ENCODE results near the gene SFT2D1.

SFT2D1 gene

GRCh38 chr6:166301611-166302529 lies 40.5 kb downstream of the SFT2D1 start:
- WGBS (ENCODE audit: insufficient coverage) = 90% methylated on average over 12 of the region's 17 CpGs
- POLR2A ChIA-PET = no interaction called here

DNA sequence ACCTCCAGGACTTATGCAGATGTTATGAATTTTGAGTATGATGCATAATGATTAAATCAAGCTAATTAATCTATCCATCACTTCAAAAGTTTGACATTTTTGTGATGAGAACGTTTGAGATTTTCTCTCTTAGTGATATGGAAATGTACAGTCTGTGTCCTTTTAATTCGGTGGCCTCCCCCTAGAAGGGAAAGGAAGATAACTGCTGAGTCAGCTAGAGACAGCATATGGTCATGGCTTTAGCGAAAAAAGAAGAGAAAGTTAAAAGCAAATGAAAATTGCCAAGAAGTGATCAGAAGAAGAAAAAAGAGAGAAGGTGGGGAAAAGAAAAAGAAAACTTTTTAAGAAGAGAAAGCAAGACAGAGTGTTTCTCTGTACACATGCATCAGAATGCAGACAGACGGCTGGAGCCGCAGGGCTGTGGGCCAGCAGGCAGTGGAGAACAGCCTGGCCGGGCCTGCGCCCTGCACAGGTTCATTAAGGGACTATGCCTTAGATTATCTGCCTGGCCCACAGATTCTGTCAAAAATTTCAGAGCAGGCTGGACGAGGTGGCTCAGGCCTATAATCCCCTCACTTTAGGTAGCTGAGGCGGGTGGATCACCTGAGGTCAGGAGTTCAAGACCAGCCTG lies 41.9 kb downstream of the SFT2D1 start:
- Histone ChIP-seq H3K9me3 (ENCODE audit: control extremely low read depth in 1 of 5, control insufficient read depth in 4 of 5, insufficient read depth in 2 of 5, low read depth in 1 of 5, low read length in 4 of 5) (peaks cover 0 to 5% (median 2%) of the 10 kb centered on the region in 5 experiments), H3K4me3 (ENCODE audit: control insufficient read depth in 1 of 7, extremely low read depth in 1 of 7, insufficient read depth in 4 of 7, low read depth in 2 of 7, low read length in 6 of 7) (no peak overlapping the region), H3K36me3 (ENCODE audit: control insufficient read depth in 4 of 4, insufficient read depth in 4 of 4, low read length in 3 of 4) (no peaks in the 10 kb centered on the region), H3K4me1 (ENCODE audit: control extremely low read depth in 1 of 4, control insufficient read depth in 4 of 4, insufficient read depth in 4 of 4, low read length in 3 of 4) (no peaks in the 10 kb centered on the region), H3K27me3 (replicated peaks in 2 of 5; ENCODE audit: control insufficient read depth in 4 of 5, insufficient read depth in 5 of 5, low read length in 4 of 5) (peaks cover 0 to 13% (median 10%) of the 10 kb centered on the region in 5 experiments), H3K27ac (ENCODE audit: insufficient read depth in 1 of 2, low read depth in 1 of 2, low read length in 2 of 2, poor library complexity in 1 of 2, severe bottlenecking in 2 of 2) (no peak overlapping the region)
- CTCF ChIA-PET = interaction anchor here (0.9 to 3.0 kb wide), 5 partner anchors 9 to 92 kb away, joined by 3 to 7 read pairs (median 3); partner anchors contain the start of gene PRR18
- no peak for DNase-seq
- WGBS (ENCODE audit: insufficient coverage) = 96% methylated on average over 8 of the region's 9 CpGs
- POLR2A ChIA-PET = no interaction called here

More at GRCh38 chr6:166301611-166302529, 40.5 kb downstream of the SFT2D1 start:
- H3K9me3 ChIP-seq (ENCODE audit: control extremely low read depth in 1 of 5, control insufficient read depth in 4 of 5, insufficient read depth in 2 of 5, low read depth in 1 of 5, low read length in 4 of 5) = peaks cover 0 to under 1% (median 0%) of the 10 kb centered on the region in 5 experiments
- H3K4me3 ChIP-seq (ENCODE audit: control insufficient read depth in 1 of 7, extremely low read depth in 1 of 7, insufficient read depth in 4 of 7, low read depth in 2 of 7, low read length in 6 of 7) = no peak overlapping the region
- no peak for DNase-seq
- peaks cover 0 to 2% (median under 1%) of the 10 kb centered on the region in 4 experiments for H3K4me1 ChIP-seq (ENCODE audit: control extremely low read depth in 1 of 4, control insufficient read depth in 4 of 4, insufficient read depth in 4 of 4, low read length in 3 of 4)
- H3K27me3 ChIP-seq (replicated peaks in 2 of 5; ENCODE audit: control insufficient read depth in 4 of 5, insufficient read depth in 5 of 5, low read length in 4 of 5) = peaks cover 0 to 27% (median 18%) of the 10 kb centered on the region in 5 experiments
- no peaks in the 10 kb centered on the region for H3K36me3 ChIP-seq (ENCODE audit: control insufficient read depth in 4 of 4, insufficient read depth in 4 of 4, low read length in 3 of 4)
- no peak overlapping the region for H3K27ac ChIP-seq (ENCODE audit: insufficient read depth in 1 of 2, low read depth in 1 of 2, low read length in 2 of 2, poor library complexity in 1 of 2, severe bottlenecking in 2 of 2)
- CTCF ChIA-PET = interaction anchor here (1.0 to 3.0 kb wide), 4 partner anchors 9 to 24 kb away, joined by 3 to 18 read pairs (median 5); no protein-coding TSS in a partner anchor

GRCh38 chr6:166297606-166298005 lies 44.7 kb downstream of the SFT2D1 start:
- peaks cover 1 to 9% (median 7%) of the 10 kb centered on the region in 4 experiments for H3K4me1 ChIP-seq (ENCODE audit: control extremely low read depth in 1 of 4, control insufficient read depth in 4 of 4, insufficient read depth in 4 of 4, low read length in 3 of 4)
- CTCF ChIA-PET = interaction anchor here (1.4 to 4.5 kb wide), 3 partner anchors 15 to 103 kb away, joined by 3 to 20 read pairs (median 5); no protein-coding TSS in a partner anchor
- H3K27ac ChIP-seq (ENCODE audit: insufficient read depth in 1 of 2, low read depth in 1 of 2, low read length in 2 of 2, poor library complexity in 1 of 2, severe bottlenecking in 2 of 2) = no peak overlapping the region
- H3K36me3 ChIP-seq (ENCODE audit: control insufficient read depth in 4 of 4, insufficient read depth in 4 of 4, low read length in 3 of 4) = no peaks in the 10 kb centered on the region
- no peak for DNase-seq
- H3K9me3 ChIP-seq (ENCODE audit: control extremely low read depth in 1 of 5, control insufficient read depth in 4 of 5, insufficient read depth in 2 of 5, low read depth in 1 of 5, low read length in 4 of 5) = peaks cover 0 to 5% (median 2%) of the 10 kb centered on the region in 5 experiments
- WGBS (ENCODE audit: insufficient coverage) = 97% methylated on average over 23 of the region's 23 CpGs
- POLR2A ChIA-PET = no interaction called here
- no peak overlapping the region for H3K4me3 ChIP-seq (ENCODE audit: control insufficient read depth in 1 of 7, extremely low read depth in 1 of 7, insufficient read depth in 4 of 7, low read depth in 2 of 7, low read length in 6 of 7)
- peaks cover 0 to 4% (median 0%) of the 10 kb centered on the region in 5 experiments for H3K27me3 ChIP-seq (replicated peaks in 2 of 5; ENCODE audit: control insufficient read depth in 4 of 5, insufficient read depth in 5 of 5, low read length in 4 of 5)

DNA sequence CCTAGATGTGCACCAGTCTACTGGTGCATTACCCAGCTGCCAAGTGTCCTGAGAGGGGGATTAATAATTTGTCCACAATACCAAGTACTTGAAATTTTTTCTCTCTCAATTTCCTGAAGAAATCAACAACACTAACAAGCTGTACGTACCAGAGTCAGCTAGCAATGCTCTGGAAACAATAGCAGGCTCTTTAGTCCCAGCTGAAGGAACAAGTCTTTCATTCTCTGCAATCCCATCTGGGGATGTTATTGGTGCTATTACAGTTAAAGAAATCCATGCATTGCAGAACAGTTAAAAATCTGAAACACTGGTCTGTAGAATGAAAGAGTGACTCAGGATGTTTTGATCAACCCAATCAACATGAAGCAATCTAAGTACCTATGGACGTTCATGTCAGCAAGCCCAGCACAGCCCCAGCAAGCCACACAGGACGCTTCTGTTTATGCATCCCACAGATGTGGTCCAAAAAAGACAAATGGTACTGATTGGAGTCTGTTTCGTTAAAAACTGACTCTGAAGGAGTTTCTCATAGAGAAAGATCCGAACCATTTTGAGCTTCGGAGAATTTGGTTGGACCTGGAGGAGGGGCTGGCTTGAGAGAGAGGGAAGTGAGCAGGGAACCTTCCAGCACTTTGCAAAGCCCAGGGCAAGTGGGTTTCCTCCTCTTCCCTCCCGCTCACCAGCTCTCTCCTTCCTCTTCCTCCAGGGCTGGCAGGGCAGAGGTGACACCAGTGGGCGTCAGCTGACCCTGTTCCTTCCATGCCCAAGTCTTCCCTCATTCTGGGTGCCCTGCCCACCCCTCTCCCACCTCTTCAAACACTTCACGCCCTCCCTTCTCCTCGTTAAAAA lies 46.1 kb downstream of the SFT2D1 start:
- H3K9me3 ChIP-seq (ENCODE audit: control extremely low read depth in 1 of 5, control insufficient read depth in 4 of 5, insufficient read depth in 2 of 5, low read depth in 1 of 5, low read length in 4 of 5) = peaks cover 0 to 5% (median 2%) of the 10 kb centered on the region in 5 experiments
- H3K4me1 ChIP-seq (ENCODE audit: control extremely low read depth in 1 of 4, control insufficient read depth in 4 of 4, insufficient read depth in 4 of 4, low read length in 3 of 4) = peaks cover 1 to 9% (median 7%) of the 10 kb centered on the region in 4 experiments
- CTCF ChIA-PET = interaction anchor here (1.1 to 4.5 kb wide), 8 partner anchors 10 to 104 kb away, joined by 3 to 20 read pairs (median 4); no protein-coding TSS in a partner anchor
- no peak overlapping the region for H3K4me3 ChIP-seq (ENCODE audit: control insufficient read depth in 1 of 7, extremely low read depth in 1 of 7, insufficient read depth in 4 of 7, low read depth in 2 of 7, low read length in 6 of 7)
- POLR2A ChIA-PET = no interaction called here
- H3K36me3 ChIP-seq (ENCODE audit: control insufficient read depth in 4 of 4, insufficient read depth in 4 of 4, low read length in 3 of 4) = no peaks in the 10 kb centered on the region
- WGBS (ENCODE audit: insufficient coverage) = 89% methylated on average over 9 of the region's 10 CpGs
- no peak for DNase-seq
- no peak overlapping the region for H3K27ac ChIP-seq (ENCODE audit: insufficient read depth in 1 of 2, low read depth in 1 of 2, low read length in 2 of 2, poor library complexity in 1 of 2, severe bottlenecking in 2 of 2)
- peaks cover 0 to 2% (median 0%) of the 10 kb centered on the region in 5 experiments for H3K27me3 ChIP-seq (replicated peaks in 2 of 5; ENCODE audit: control insufficient read depth in 4 of 5, insufficient read depth in 5 of 5, low read length in 4 of 5)

DNA sequence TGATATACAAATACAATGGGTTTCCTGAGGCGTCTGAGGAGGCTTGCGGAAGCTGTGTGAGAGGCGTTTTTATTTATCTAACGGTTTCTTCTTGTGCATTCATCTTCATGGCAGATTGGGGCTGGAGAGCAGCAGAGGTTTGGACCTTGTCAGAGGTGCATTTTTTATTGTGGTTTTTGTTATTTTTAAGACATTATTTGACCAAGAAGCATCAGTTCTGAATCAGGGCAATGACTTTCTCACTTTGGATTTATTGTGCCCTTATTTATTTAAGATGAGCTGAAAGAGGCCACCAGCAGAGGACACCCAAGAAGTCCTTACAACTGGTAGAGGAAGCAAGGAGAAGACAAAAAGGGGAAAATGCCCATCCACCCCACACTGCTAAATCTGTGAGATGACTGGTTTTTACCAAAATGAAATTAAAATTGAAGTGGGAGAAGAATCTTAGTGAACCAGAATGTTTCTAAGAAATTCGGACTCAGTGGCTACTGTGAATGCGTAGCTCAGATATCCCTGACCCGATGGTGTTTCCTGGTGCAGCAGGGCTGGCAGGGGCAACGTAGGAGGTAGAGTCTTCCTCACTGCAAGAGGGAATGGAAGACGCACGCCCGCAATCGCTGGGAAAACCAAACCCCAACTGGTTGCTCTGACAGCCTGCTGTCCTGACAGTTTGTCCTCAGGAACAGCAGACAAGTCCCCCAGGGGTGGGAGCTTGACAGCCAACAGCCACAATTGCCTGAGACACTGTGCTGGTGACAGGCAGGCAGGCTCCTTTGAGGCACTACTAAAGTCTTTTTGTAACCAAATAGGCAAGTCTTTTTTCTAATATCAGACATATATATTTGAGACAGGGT lies 48.4 kb downstream of the SFT2D1 start:
- WGBS (ENCODE audit: insufficient coverage) = 89% methylated on average over 12 of the region's 12 CpGs
- H3K27me3 ChIP-seq (replicated peaks in 2 of 5; ENCODE audit: control insufficient read depth in 4 of 5, insufficient read depth in 5 of 5, low read length in 4 of 5) = peaks cover 0 to 2% (median 0%) of the 10 kb centered on the region in 5 experiments
- DNase-seq = no peak
- H3K27ac ChIP-seq (ENCODE audit: insufficient read depth in 1 of 2, low read depth in 1 of 2, low read length in 2 of 2, poor library complexity in 1 of 2, severe bottlenecking in 2 of 2) = no peak overlapping the region
- H3K9me3 ChIP-seq (ENCODE audit: control extremely low read depth in 1 of 5, control insufficient read depth in 4 of 5, insufficient read depth in 2 of 5, low read depth in 1 of 5, low read length in 4 of 5) = peaks cover 0 to 5% (median 4%) of the 10 kb centered on the region in 5 experiments
- H3K4me3 ChIP-seq (ENCODE audit: control insufficient read depth in 1 of 7, extremely low read depth in 1 of 7, insufficient read depth in 4 of 7, low read depth in 2 of 7, low read length in 6 of 7) = no peak overlapping the region
- H3K36me3 ChIP-seq (ENCODE audit: control insufficient read depth in 4 of 4, insufficient read depth in 4 of 4, low read length in 3 of 4) = no peaks in the 10 kb centered on the region
- POLR2A ChIA-PET = no interaction called here
- peaks cover 1 to 9% (median 7%) of the 10 kb centered on the region in 4 experiments for H3K4me1 ChIP-seq (ENCODE audit: control extremely low read depth in 1 of 4, control insufficient read depth in 4 of 4, insufficient read depth in 4 of 4, low read length in 3 of 4)
- CTCF ChIA-PET = interaction anchor here (1.0 to 4.5 kb wide), 5 partner anchors 12 to 107 kb away, joined by 3 to 20 read pairs (median 6); no protein-coding TSS in a partner anchor

Measured in common myeloid progenitor, CD34-positive (primary cell).